ENCODE measurements around the gene TCF4.

The TCF4 gene

GRCh38 chr18:55390898-55391297, 197.1 kb downstream of the TCF4 start:
- no peak for DNase-seq (ENCODE audit: low read depth in 2 of 2)

- DNase-seq (ENCODE audit: low read depth in 2 of 2) = no peak
Observed at GRCh38 chr18:55387139-55387984, 200.6 kb downstream of the TCF4 start.

- no peak for DNase-seq (ENCODE audit: low read depth in 2 of 2)
Observed at GRCh38 chr18:55386545-55386944, 201.4 kb downstream of the TCF4 start.

GRCh38 chr18:55385770-55386169, 202.2 kb downstream of the TCF4 start:
- DNase-seq (ENCODE audit: low read depth in 2 of 2) = no peak

- no peak for DNase-seq (ENCODE audit: low read depth in 2 of 2)
Observed at GRCh38 chr18:55384551-55385275, 203.3 kb downstream of the TCF4 start.

GRCh38 chr18:55384115-55384514, 203.9 kb downstream of the TCF4 start:
- DNase-seq (ENCODE audit: low read depth in 2 of 2) = no peak

- no peak for DNase-seq (ENCODE audit: low read depth in 2 of 2)
Observed at GRCh38 chr18:55382277-55382805, 205.7 kb downstream of the TCF4 start.

GRCh38 chr18:55381277-55381676, 206.7 kb downstream of the TCF4 start:
- no peak for DNase-seq (ENCODE audit: low read depth in 2 of 2)

GRCh38 chr18:55380589-55380988, 207.4 kb downstream of the TCF4 start:
- DNase-seq (ENCODE audit: low read depth in 2 of 2) = no peak

- DNase-seq (ENCODE audit: low read depth in 2 of 2) = no peak
Observed at GRCh38 chr18:55376387-55376786, 211.6 kb downstream of the TCF4 start.

GRCh38 chr18:55375930-55376329, 212.1 kb downstream of the TCF4 start:
- DNase-seq (ENCODE audit: low read depth in 2 of 2) = no peak

- no peak for DNase-seq (ENCODE audit: low read depth in 2 of 2)
Observed at GRCh38 chr18:55374741-55375140, 213.3 kb downstream of the TCF4 start.

GRCh38 chr18:55372209-55372608, 215.8 kb downstream of the TCF4 start:
- no peak for DNase-seq (ENCODE audit: low read depth in 2 of 2)

- DNase-seq (ENCODE audit: low read depth in 2 of 2) = no peak
Observed at GRCh38 chr18:55370936-55371335, 217.1 kb downstream of the TCF4 start.

GRCh38 chr18:55369346-55369745, 218.6 kb downstream of the TCF4 start:
- DNase-seq (ENCODE audit: low read depth in 2 of 2) = no peak

GRCh38 chr18:55365342-55365741, 222.7 kb downstream of the TCF4 start:
- no peak for DNase-seq (ENCODE audit: low read depth in 2 of 2)

GRCh38 chr18:55362303-55362702, 225.7 kb downstream of the TCF4 start:
- no peak for DNase-seq (ENCODE audit: low read depth in 2 of 2)

- no peak for DNase-seq (ENCODE audit: low read depth in 2 of 2)
Observed at GRCh38 chr18:55361492-55362250, 226.3 kb downstream of the TCF4 start.

GRCh38 chr18:55360061-55360460, 227.9 kb downstream of the TCF4 start:
- no peak for DNase-seq (ENCODE audit: low read depth in 2 of 2)

- no peak for DNase-seq (ENCODE audit: low read depth in 2 of 2)
Observed at GRCh38 chr18:55356815-55357214, 231.2 kb downstream of the TCF4 start.

- no peak for DNase-seq (ENCODE audit: low read depth in 2 of 2)
Observed at GRCh38 chr18:55355223-55355622, 232.8 kb downstream of the TCF4 start.

GRCh38 chr18:55354795-55355194, 233.2 kb downstream of the TCF4 start:
- DNase-seq (ENCODE audit: low read depth in 2 of 2) = no peak

Data from stimulated activated CD8-positive, alpha-beta memory T cell treated with anti-CD3 and anti-CD28 coated beads, Interleukin-7, amount 100 ng/mL, for 1 hour (primary cell).